Measurements from ENCODE around the gene GTPBP10. TPM values are rescaled to one million over a fixed set of nuclear protein-coding genes. Genes with fewer than 3 reads are reported as not detected.

The GTPBP10 gene
- total RNA-seq, 2 donors from 2014 or later: 20.1 to 28.6 TPM

- no peak for DNase-seq
These were observed 66.6 kb downstream of the GTPBP10 start for GRCh38 chr7:90413185-90413528.

DNA sequence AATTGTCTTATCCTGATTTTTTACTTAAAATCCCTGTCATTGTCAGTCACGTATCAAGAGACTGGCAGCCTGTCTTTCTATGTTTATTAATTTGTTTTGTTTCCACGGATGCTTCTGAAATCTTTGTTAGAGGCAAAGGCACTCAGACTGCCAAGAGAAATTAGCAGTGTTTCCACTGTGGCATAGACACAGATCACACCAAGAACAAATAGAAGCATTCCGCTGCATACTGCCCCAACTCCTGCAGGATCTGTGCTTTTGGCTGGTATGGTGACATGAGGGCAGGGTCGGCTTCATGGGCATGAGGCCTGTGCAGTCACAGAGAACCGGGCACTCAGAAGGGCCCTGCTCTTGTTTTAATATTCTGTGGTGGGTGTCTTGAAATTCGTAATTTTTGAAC, 75.1 kb downstream of the GTPBP10 start:
- no peak overlapping the region for H3K27ac ChIP-seq
- intact Hi-C loops (cut with DNase I): no loop called here
- H3K4me3 ChIP-seq: no peak overlapping the region
- no peaks in the 10 kb centered on the region for H3K36me3 ChIP-seq
- no peak for TF ChIP-seq CTCF (IDR thresholded peaks at IDR 0.05)
- no peak for DNase-seq
- H3K4me1 ChIP-seq: no peaks in the 10 kb centered on the region
- H3K9ac ChIP-seq (ENCODE audit: low read depth in 2 of 2, low read length in 2 of 2): no peak overlapping the region
- no peaks in the 10 kb centered on the region for H3K27me3 ChIP-seq
- H3K9me3 ChIP-seq: no peaks in the 10 kb centered on the region

More at GRCh38 chr7:90413185-90413528, 66.6 kb downstream of the GTPBP10 start:
- Histone ChIP-seq H3K27me3 (no peaks in the 10 kb centered on the region), H3K4me3 (no peak overlapping the region), H3K27ac (no peak overlapping the region), H3K4me1 (peaks cover 5% of the 10 kb centered on the region), H3K36me3 (no peaks in the 10 kb centered on the region), H3K9ac (ENCODE audit: low read depth in 2 of 2, low read length in 2 of 2) (no peak overlapping the region), H3K9me3 (no peaks in the 10 kb centered on the region)
- intact Hi-C loops (cut with DNase I): no loop called here
- no peak for TF ChIP-seq CTCF (IDR thresholded peaks at IDR 0.05)

- Histone ChIP-seq H3K9me3 (no peaks in the 10 kb centered on the region), H3K36me3 (no peaks in the 10 kb centered on the region), H3K9ac (ENCODE audit: low read depth in 2 of 2, low read length in 2 of 2) (no peak overlapping the region), H3K27ac (no peak overlapping the region), H3K4me1 (no peaks in the 10 kb centered on the region), H3K27me3 (no peaks in the 10 kb centered on the region), H3K4me3 (no peak overlapping the region)
- TF ChIP-seq CTCF (IDR thresholded peaks at IDR 0.05): no peak
- intact Hi-C loops (cut with DNase I): loop anchor here (5.0 kb wide), 2 partner anchors 162 to 277 kb away; no protein-coding TSS in a partner anchor
- DNase-seq: no peak
These were observed 78.2 kb downstream of the GTPBP10 start for GRCh38 chr7:90424720-90425119.

DNA sequence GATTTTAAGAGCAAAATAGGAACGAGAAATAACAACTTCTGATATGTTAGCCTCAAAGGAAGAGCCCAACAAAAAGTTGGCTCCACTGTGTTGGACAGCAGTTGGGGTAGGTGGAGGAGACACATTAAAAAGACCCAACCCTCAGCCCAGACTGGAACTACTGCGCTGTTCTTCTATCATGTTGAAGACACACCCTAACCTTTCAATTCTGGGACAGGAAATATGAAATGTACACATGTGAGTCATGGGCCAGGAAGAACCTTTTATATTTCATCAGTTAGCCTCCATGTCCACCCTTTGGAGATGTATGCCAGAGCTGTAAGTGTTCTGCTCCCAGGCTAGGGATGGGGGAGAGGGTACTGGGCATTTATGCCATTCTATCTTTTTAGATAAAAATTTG, 78.9 kb downstream of the GTPBP10 start:
- Histone ChIP-seq H3K27ac (peak overlapping the region; percentile 10), H3K27me3 (no peaks in the 10 kb centered on the region), H3K9me3 (no peaks in the 10 kb centered on the region), H3K36me3 (no peaks in the 10 kb centered on the region), H3K4me3 (no peak overlapping the region), H3K9ac (ENCODE audit: low read depth in 2 of 2, low read length in 2 of 2) (no peak overlapping the region), H3K4me1 (no peaks in the 10 kb centered on the region)
- no peak for DNase-seq
- intact Hi-C loops (cut with DNase I): loop anchor here (5.0 kb wide), 2 partner anchors 163 to 278 kb away; no protein-coding TSS in a partner anchor
- no peak for TF ChIP-seq CTCF (IDR thresholded peaks at IDR 0.05)

DNA sequence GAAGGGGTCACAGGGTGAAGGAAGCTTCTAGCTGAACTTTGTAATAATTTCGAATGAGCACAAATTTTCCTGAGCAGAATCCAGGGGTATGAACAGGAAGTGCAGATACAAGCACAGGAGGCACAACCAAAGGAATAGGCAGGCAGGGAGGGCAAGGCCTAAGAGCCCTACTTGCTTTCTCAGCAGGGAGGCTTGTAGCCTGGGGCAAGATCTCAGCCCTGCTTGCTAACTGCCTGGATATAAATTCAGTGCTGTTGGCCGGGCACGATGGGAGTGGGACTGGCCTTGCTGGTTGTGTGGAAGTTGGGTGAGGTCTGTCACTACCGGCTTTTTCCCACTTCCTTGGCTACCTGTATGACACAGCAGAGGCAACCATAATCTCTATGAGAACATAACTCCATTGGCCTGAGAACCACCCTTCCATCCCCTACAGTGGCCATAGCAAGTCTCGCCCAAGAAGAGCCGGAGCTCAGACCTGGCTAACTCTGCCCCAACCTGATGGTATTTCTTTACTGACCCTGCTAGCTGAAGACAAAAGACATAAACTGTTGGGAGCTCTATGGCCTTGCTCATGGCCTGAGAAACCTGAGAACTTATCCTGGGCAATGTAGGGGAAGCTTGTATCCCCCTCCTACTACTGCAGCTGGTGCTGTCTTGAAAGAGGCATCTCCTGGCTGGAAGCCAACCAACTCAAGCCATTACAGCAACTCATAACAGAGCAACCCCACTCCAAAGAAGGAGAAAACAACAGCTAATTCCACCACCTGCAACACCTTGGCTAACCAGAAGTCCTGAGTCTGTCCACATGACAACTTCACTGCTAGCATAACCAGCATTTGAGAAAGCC, 84.3 kb downstream of the GTPBP10 start:
- intact Hi-C loops (cut with DNase I): no loop called here
- no peak overlapping the region for H3K4me3 ChIP-seq
- H3K9ac ChIP-seq (ENCODE audit: low read depth in 2 of 2, low read length in 2 of 2): no peak overlapping the region
- no peaks in the 10 kb centered on the region for H3K36me3 ChIP-seq
- H3K4me1 ChIP-seq: no peaks in the 10 kb centered on the region
- H3K27me3 ChIP-seq: no peaks in the 10 kb centered on the region
- H3K9me3 ChIP-seq: no peaks in the 10 kb centered on the region
- DNase-seq: no peak
- TF ChIP-seq CTCF (IDR thresholded peaks at IDR 0.05): no peak
- H3K27ac ChIP-seq: no peak overlapping the region
